ENCODE results near the gene KIAA1614.

The KIAA1614 gene

GRCh38 chr1:180975551-180975950 is 62.9 kb downstream of the KIAA1614 start:
- TF ChIP-seq ISL1 (CRISPR knock-in tag; IDR thresholded peaks at IDR 0.05) = no peak
- TF ChIP-seq CSDC2 (CRISPR knock-in tag; IDR thresholded peaks at IDR 0.05) = no peak
- TF ChIP-seq PATZ1 (CRISPR knock-in tag; IDR thresholded peaks at IDR 0.05; ENCODE audit: borderline replicate concordance) = no peak
- no peak for TF ChIP-seq ARNTL (CRISPR knock-in tag; IDR thresholded peaks at IDR 0.05; ENCODE audit: borderline replicate concordance, low read depth)
- no peak for TF ChIP-seq ESRRG (CRISPR knock-in tag; IDR thresholded peaks at IDR 0.05)
- no peak for ATAC-seq

GRCh38 chr1:180976191-180976590 is 63.5 kb downstream of the KIAA1614 start:
- ATAC-seq = no peak

More at GRCh38 chr1:180976191-180976590, 63.5 kb downstream of the KIAA1614 start:
- no peak for TF ChIP-seq SNAI2 (CRISPR knock-in tag; IDR thresholded peaks at IDR 0.05)
- TF ChIP-seq TSHZ2 (CRISPR knock-in tag; IDR thresholded peaks at IDR 0.05) = no peak
- TF ChIP-seq PATZ1 (CRISPR knock-in tag; IDR thresholded peaks at IDR 0.05; ENCODE audit: borderline replicate concordance) = no peak
- no peak for TF ChIP-seq TCF4 (CRISPR knock-in tag; IDR thresholded peaks at IDR 0.05; ENCODE audit: borderline replicate concordance)
- TF ChIP-seq ZFP30 (CRISPR knock-in tag; IDR thresholded peaks at IDR 0.05) = no peak
- no peak for TF ChIP-seq ZNF70 (CRISPR knock-in tag; IDR thresholded peaks at IDR 0.05)
- TF ChIP-seq ZNF8 (CRISPR knock-in tag; IDR thresholded peaks at IDR 0.05) = no peak
- TF ChIP-seq CREB5 (CRISPR knock-in tag; IDR thresholded peaks at IDR 0.05; ENCODE audit: low read depth) = no peak
- TF ChIP-seq CSRNP3 (CRISPR knock-in tag; IDR thresholded peaks at IDR 0.05) = no peak
- no peak for TF ChIP-seq ISL1 (CRISPR knock-in tag; IDR thresholded peaks at IDR 0.05)
- TF ChIP-seq PPARA (CRISPR knock-in tag; IDR thresholded peaks at IDR 0.05; ENCODE audit: borderline replicate concordance) = no peak
- no peak for TF ChIP-seq GLIS3 (CRISPR knock-in tag; IDR thresholded peaks at IDR 0.05)
- TF ChIP-seq BACH2 (CRISPR knock-in tag; IDR thresholded peaks at IDR 0.05; ENCODE audit: borderline replicate concordance) = no peak

Measured in SK-N-SH treated with all-trans-retinoic acid at 6 μM for 48 hours (cell line).